GM21529 (cell line): Measurements from ENCODE around the gene STX16.

Experiments used
- ATAC-seq: cut with Tn5 transposase; IDR thresholded peaks from one replicate; pipeline ENCODE4 v1.9.1; 2021; ENCODE audit not compliant: unreplicated experiment

STX16 gene

GRCh38 chr20:58695895-58696375, 44.9 kb downstream of the STX16 start:
- ATAC-seq = no peak

DNA sequence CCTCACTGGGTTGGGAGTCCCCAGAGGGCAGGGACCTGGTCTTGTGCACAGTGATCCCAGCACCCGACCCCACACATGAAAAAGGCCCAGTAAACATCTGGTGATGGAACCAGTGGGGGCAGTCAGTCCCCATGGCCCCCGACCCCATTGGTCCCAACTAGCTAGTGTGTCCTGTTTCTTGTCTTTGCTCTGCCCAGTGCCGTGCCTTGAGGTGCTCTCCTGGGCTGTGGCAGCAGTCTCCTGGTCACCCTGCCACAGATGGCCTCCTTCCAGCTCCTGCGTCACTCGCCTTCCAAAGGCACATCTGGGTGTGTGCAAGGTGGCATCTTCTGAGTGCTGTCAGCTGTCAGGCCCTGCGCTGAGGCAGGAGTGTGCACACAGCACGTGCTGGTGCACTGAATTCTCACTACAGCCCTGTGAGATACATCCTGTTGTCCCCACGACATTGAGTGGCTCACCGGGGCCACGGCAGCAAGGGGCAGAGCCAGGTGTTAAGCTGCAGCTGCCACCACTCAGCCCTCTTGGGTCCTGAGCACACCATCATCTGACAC, 45.4 kb downstream of the STX16 start:
- no peak for ATAC-seq

GRCh38 chr20:58697201-58697866, 46.3 kb downstream of the STX16 start:
- ATAC-seq = no peak

GRCh38 chr20:58697867-58698703, 47.0 kb downstream of the STX16 start:
- ATAC-seq = no peak

- ATAC-seq = no peak
Observed at GRCh38 chr20:58698741-58699622, 47.9 kb downstream of the STX16 start.

DNA sequence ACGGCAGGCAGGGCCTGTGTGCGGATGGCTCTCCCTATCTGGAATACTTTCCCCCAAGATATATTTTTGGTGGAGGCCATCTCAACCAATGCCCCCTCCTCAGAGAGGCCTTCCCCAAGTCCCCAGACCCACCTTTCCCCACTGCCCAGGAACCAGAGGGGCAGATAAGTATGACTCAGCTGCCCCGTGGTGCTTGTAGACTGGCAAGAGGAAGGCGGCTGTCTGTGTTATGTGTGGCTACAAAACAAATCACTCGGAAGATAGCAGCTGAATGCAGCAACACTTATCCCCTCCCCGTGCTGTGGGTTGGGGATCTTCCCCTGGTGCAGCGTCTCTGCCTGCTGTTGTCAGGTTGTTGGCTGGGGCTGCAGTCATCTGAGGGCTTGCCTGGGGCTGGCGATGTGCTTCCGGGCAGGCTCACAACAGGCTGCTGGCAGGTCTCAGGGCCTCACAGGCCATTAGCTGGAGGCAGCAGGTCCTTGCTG, 48.6 kb downstream of the STX16 start:
- ATAC-seq = no peak

- no peak for ATAC-seq
Observed at GRCh38 chr20:58700121-58700821, 49.2 kb downstream of the STX16 start.

DNA sequence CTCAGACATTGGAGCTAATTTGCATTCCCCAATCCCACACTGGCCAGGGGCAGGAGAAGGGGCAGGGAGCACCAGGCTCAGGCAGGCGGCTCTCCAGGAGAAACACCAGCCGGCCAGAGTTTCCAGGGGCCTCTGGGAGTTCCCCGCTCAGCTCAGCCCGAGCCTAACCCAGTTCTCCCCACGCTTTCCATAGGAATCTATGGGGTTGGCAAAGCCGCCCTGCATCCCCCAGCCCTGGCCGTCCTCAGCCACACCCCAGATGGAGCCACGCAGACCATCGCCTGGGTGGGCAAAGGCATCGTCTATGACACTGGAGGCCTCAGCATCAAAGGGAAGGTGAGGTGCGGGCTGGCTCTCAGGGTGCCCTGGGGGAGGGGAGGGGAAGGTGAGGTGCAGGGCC, 49.7 kb downstream of the STX16 start:
- ATAC-seq = no peak

DNA sequence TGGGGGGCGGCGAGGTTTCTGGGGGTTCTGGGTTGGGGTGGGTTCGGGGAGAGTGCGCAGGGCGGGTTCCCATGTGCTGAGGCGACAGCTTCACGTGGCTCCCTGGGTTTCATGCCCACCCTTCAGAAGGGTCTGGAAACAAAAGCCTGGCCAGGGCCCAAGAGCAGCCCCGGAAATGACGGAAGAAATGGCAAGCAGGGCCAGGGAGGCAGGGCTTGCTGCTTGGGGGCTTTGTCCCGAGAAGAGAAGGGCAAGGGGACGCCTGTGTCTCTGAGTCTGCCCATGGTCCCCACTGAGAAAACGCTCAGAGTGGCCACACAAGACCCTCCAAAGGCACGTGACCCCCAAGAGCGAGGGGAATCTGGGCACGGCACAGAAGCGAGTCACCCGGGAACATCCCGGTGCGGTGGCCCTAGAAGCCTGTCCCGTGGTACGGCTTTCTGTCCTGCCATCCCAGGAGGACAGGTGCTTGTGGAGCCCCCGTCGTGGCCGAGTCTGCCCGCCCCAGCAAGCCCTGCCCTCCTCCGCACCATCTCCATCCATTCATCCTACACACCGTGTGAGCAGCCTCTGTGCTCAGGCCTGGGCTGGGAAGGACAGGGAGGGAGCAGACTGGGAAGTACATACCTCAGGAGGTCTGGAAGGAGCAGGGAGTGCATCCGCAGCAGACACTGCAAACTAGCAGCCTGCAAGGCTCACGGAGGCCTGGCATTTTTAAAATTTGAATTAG, 50.5 kb downstream of the STX16 start:
- no peak for ATAC-seq

- ATAC-seq = no peak
Observed at GRCh38 chr20:58702161-58702510, 51.1 kb downstream of the STX16 start.

DNA sequence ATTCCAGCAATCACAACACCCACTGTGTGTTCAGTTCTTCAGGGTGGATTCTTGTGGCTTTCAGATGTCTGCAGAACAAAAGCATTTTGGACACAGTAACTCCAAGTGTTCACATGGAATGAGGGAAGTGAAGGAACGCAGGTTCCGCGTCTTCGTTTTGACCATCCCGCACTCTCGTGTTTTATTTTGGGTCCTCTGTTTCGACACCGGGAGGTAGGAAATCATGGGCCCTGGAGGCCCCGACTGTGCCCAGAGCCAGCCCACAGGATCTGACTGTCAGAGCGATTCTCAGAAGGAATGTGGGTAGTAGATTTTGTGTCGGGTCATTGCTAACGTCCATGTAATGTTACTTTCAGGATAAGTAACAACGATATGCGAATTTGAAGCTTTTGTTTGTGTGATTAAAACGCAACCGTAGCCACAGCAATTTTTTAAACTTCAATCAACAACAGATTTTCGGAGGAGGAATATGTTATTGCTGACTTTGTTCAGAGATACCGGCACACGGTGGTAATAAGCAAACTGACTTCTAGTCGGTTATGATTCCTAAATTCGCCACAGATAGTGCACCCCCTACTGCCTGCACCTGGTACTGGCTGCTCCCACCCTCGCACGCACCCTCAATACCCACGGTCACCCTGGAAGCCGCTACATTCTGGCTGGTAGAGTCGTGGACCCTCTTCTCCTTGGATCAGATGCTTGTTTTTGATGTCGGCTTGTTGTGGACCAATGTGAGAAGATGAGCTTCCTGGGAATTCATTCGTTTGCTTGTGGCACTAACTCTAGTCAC, 52.0 kb downstream of the STX16 start:
- no peak for ATAC-seq

DNA sequence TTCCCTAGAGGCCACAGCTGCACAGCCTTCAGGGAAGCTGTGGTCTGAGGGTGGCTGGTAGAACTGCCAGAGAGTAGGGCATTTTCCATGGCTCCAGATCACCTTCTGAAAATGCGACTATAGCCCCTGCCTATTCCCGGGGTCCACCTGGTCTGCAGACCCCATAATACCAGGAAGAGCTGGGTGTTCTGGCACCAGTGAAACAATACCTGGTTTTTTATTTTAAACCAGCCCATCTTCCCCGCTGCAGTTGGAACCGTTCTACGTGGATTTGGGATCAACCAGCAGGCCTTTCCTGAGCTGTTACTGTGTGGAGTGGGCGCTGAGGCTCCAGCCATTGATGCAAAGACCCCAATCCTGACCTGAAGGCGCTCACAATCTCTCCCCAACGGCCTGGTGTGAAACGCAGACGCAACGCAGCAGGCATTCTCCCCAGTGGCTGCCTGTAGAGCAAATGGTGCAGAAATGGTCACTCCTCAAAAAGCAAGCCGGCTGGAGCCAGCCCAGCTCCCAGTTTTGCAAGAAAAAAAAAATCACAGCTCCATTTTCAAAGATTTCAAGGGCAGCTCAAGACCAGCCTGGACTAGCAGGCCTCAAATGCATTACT, 52.8 kb downstream of the STX16 start:
- ATAC-seq = no peak

GRCh38 chr20:58705208-58705926, 54.3 kb downstream of the STX16 start:
- ATAC-seq = no peak

- ATAC-seq = no peak
Observed at GRCh38 chr20:58706150-58706892, 55.2 kb downstream of the STX16 start.

- no peak for ATAC-seq
Observed at GRCh38 chr20:58706975-58707681, 56.0 kb downstream of the STX16 start.

GRCh38 chr20:58707770-58708169, 56.7 kb downstream of the STX16 start:
- ATAC-seq = no peak
